Uterus (tissue), 2 donors: ENCODE results near the gene PYGL.

Experiments used
- POLR2A ChIP-seq, 2 donors: fragments of 450-650 bp; IDR thresholded peaks; one replicate each; pipeline ENCODE4 v1.6.1; 2016; ENCODE audit warnings: antibody characterized with exemption in 2 of 2, mild to moderate bottlenecking in 1 of 2, moderate library complexity in 1 of 2
- TF ChIP-seq, protein P1 (sequence below), 4 experiments: fragments of 200-600 bp in 2 of 4; fragments of 450-650 bp in 2 of 4; sonication (generic) in 2 of 4; IDR thresholded peaks; one replicate each; pipeline ENCODE4 v1.5.1; 2016 to 2019; ENCODE audit warnings: antibody characterized with exemption in 4 of 4, mild to moderate bottlenecking in 2 of 4, moderate library complexity in 1 of 4

- TF ChIP-seq, protein P1, sequence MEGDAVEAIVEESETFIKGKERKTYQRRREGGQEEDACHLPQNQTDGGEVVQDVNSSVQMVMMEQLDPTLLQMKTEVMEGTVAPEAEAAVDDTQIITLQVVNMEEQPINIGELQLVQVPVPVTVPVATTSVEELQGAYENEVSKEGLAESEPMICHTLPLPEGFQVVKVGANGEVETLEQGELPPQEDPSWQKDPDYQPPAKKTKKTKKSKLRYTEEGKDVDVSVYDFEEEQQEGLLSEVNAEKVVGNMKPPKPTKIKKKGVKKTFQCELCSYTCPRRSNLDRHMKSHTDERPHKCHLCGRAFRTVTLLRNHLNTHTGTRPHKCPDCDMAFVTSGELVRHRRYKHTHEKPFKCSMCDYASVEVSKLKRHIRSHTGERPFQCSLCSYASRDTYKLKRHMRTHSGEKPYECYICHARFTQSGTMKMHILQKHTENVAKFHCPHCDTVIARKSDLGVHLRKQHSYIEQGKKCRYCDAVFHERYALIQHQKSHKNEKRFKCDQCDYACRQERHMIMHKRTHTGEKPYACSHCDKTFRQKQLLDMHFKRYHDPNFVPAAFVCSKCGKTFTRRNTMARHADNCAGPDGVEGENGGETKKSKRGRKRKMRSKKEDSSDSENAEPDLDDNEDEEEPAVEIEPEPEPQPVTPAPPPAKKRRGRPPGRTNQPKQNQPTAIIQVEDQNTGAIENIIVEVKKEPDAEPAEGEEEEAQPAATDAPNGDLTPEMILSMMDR (IDR thresholded peaks at IDR 0.05), result peak in 1 of 4 experiments; percentile 6
- peak in 1 of 2 donors; percentile 71 for TF ChIP-seq POLR2A (IDR thresholded peaks at IDR 0.05)
These were observed at the start of gene PYGL for GRCh38 chr14:50943943-50944646.
